GM19468 (cell line): ENCODE data around the gene SIGLEC14.
"Not testable (repeated sequence)": the region's sequence is repeated elsewhere in the genome, so short reads cannot be mapped to it uniquely, and the experiment has no call there.

Experiments
- ATAC-seq: cut with Tn5 transposase; IDR thresholded peaks from one replicate; pipeline ENCODE4 v1.9.1; 2021; ENCODE audit warnings: mild to moderate bottlenecking, moderate library complexity, moderate number of reproducible peaks; ENCODE audit not compliant: unreplicated experiment; ENCODE audit errors: extremely low read depth

The SIGLEC14 gene

GRCh38 chr19:51646730-51647129 lies at the start of gene SIGLEC14:
SIGLEC14 (minus strand) TSS chr19:51646825; CDS start chr19:51646759, 66 bp downstream.
- ATAC-seq: not testable (repeated sequence)

GRCh38 chr19:51695702-51696315 lies 49.2 kb upstream of the SIGLEC14 start:
- no peak for ATAC-seq

GRCh38 chr19:51695088-51695487 lies 48.5 kb upstream of the SIGLEC14 start:
- ATAC-seq: no peak

GRCh38 chr19:51694318-51695085 lies 47.9 kb upstream of the SIGLEC14 start:
- ATAC-seq: no peak

- ATAC-seq: no peak
These were observed 47.2 kb upstream of the SIGLEC14 start for GRCh38 chr19:51693819-51694218.

GRCh38 chr19:51693260-51693659 lies 46.6 kb upstream of the SIGLEC14 start, which contains the start of gene SPACA6:
SPACA6 (plus strand) TSS chr19:51693330; CDS start chr19:51693527, 197 bp downstream.
- no peak for ATAC-seq

- no peak for ATAC-seq
These were observed 45.8 kb upstream of the SIGLEC14 start for GRCh38 chr19:51692468-51692867.

- no peak for ATAC-seq
These were observed 45.2 kb upstream of the SIGLEC14 start for GRCh38 chr19:51691584-51692428.

GRCh38 chr19:51691074-51691583 lies 44.5 kb upstream of the SIGLEC14 start:
- ATAC-seq: no peak

- no peak for ATAC-seq
These were observed 43.9 kb upstream of the SIGLEC14 start for GRCh38 chr19:51690454-51691073.

GRCh38 chr19:51689751-51690453 lies 43.3 kb upstream of the SIGLEC14 start:
- no peak for ATAC-seq

- ATAC-seq: no peak
These were observed 42.3 kb upstream of the SIGLEC14 start for GRCh38 chr19:51688671-51689571.

- ATAC-seq: no peak
These were observed 41.4 kb upstream of the SIGLEC14 start for GRCh38 chr19:51687791-51688670.

- ATAC-seq: no peak
These were observed 39.5 kb upstream of the SIGLEC14 start for GRCh38 chr19:51686171-51686570.

GRCh38 chr19:51681286-51681941 lies 34.8 kb upstream of the SIGLEC14 start:
- no peak for ATAC-seq

GRCh38 chr19:51680474-51680873 lies 33.8 kb upstream of the SIGLEC14 start:
- ATAC-seq: no peak

- no peak for ATAC-seq
These were observed 30.0 kb upstream of the SIGLEC14 start for GRCh38 chr19:51676566-51677083.
